Measurements from ENCODE around the gene DAP3. TPM values are rescaled to one million over a fixed set of nuclear protein-coding genes. Genes with fewer than 3 reads are reported as not detected.

DAP3 gene
- total and polyA plus RNA-seq, 2 of the 13 experiments (the other 11 are each of a cell fraction or from before 2014, with no cell fraction given): 129 to 133 TPM

GRCh38 chr1:155688324-155689080 is 389 bp upstream of the DAP3 start, which contains the start of gene YY1AP1 (continued):
- TF ChIP-seq ZBTB4 (CRISPR knock-in tag; IDR thresholded peaks at IDR 0.05; ENCODE audit: borderline replicate concordance) (0 out of 2 replicates have a peak, but pooled peaks have one; percentile 48), NR1H2 (CRISPR knock-in tag; IDR thresholded peaks at IDR 0.05; ENCODE audit: borderline replicate concordance, low read depth) (peak; percentile 44; the same call in 1 of the 2 replicates), ZNF558 (CRISPR knock-in tag; IDR thresholded peaks at IDR 0.05; ENCODE audit: borderline replicate concordance) (no peak; the same call in 1 of the 2 replicates), ZNF275 (CRISPR knock-in tag; IDR thresholded peaks at IDR 0.05; ENCODE audit: borderline replicate concordance) (peak; percentile 65; the same call in 1 of the 2 replicates), ZSCAN29 (CRISPR knock-in tag; conservative IDR thresholded peaks at IDR 0.05) (no peak; the same call in 1 of the 2 replicates), CREM (IDR thresholded peaks at IDR 0.05) (no peak), CREM (CRISPR knock-in tag; IDR thresholded peaks at IDR 0.05) (no peak), ZNF574 (CRISPR knock-in tag; IDR thresholded peaks at IDR 0.05) (peak; percentile 13; the same call in 1 of the 2 replicates), ZBTB40 (IDR thresholded peaks at IDR 0.05) (no peak), ZBTB40 (CRISPR knock-in tag; IDR thresholded peaks at IDR 0.05) (peak; percentile 77), ZNF780A (CRISPR knock-in tag; IDR thresholded peaks at IDR 0.05) (peak; percentile 85; the same call in 1 of the 2 replicates)
